GM21526 (cell line): Measurements from ENCODE around the gene ORC3.
"Not testable (repeated sequence)": the region's sequence is repeated elsewhere in the genome, so short reads cannot be mapped to it uniquely, and the experiment has no call there.

ENCODE experiments used
- ATAC-seq: cut with Tn5 transposase; IDR thresholded peaks from one replicate; pipeline ENCODE4 v1.9.1; 2021; ENCODE audit warnings: moderate library complexity; ENCODE audit not compliant: unreplicated experiment, low FRiP score

The ORC3 gene

GRCh38 chr6:87590417-87590880, 514 bp downstream of the ORC3 start:
- ATAC-seq, result no peak

DNA sequence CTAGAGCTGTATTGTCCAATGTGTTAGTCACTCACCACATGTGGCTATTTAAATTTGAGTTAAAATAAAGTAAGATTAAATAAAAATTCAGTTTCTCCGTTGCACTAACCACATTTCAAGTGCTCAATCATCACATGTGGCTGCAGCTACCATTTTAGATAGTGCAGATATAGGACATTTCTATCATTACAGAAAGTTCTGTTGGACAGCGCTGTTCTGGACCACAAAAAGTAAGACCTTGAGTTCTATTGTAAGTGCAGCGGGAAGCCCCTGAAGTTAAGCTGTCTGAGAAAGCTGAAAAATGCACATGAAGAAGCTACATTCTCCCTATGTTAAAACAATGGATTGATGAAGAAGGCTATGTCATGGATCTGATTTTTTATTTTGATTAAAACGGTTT, 1.1 kb downstream of the ORC3 start:
- no peak for ATAC-seq

DNA sequence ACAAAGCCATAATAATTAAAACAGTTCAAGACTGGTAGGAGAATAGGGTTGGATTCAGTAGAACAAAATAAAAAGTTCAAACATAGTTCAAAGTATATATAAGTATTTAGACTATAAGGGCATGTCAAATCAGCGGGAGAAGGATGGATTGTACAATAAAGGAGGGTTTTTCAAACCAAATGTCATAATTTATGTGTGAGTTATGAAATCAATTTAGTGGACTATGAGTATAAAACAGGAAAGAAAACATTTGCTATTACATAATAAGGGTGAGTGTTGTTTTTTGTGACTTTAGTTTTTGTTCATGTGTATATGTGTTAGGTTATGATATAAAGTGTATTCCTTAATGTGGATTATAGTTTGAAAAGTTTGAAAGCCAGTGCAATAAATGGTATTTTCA, 10.6 kb downstream of the ORC3 start:
- no peak for ATAC-seq

- no peak for ATAC-seq
Observed at GRCh38 chr6:87606199-87606598, 16.3 kb downstream of the ORC3 start.

DNA sequence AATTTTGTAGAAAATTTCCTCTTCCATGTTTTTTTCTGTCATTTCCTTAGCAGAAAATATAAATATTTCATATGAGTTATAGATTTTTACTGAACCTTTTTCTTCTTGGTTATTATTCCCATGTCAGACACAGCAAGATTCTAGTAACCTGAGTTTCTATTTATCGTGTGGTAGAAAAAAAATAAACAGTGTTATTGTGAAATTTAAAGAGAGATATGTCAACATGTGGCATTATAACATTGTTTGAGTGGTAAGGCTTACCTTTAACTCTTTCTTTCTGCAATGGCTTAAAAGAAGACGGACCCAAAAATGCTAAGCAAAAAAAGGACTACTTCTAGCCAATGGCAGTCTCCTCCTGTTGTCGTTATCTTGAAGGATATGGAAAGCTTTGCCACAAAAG, 18.9 kb downstream of the ORC3 start:
- ATAC-seq, result no peak

- ATAC-seq, result not testable (repeated sequence)
Observed at GRCh38 chr6:87613018-87613417, 23.1 kb downstream of the ORC3 start.

DNA sequence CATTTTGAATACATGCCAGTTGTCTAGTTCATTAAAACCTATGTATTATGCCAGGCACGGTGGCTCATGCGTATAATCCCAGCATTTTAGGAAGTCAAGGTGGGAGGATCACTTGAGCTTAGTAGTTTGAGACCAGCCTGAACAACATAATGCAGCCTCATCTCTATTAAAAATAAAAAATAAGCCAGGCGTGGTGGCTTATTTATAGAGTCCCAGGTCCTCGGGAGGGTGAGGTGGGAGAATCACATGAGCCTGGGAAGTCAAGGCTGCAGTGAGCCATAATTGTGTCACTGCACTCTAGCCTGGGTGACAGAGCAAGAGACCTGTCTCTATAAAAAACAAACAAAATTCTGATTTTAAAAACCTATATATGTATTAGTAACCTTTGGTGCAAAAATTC, 27.5 kb downstream of the ORC3 start:
- no peak for ATAC-seq

- ATAC-seq, result no peak
Observed at GRCh38 chr6:87618531-87618930, 28.6 kb downstream of the ORC3 start.

DNA sequence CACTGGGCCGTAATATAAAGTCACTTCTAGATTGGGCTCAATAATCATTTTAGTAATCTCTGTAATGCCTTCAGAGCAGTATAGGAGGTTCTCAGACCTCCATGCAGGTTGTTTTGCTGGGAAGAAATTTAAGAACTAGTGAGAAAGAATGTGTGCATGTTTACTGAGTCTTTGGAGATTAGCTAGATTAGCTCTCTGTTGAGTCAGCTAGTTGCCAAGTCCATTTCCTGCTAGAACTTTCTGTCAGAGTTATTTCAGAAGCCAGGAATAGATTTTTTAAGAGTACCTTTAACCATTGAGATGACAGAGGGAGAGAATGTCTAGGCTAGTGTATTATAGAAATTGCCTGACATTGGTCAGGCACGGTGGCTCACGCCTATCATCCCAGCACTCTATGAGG, 33.3 kb downstream of the ORC3 start:
- ATAC-seq, result no peak

GRCh38 chr6:87628424-87628823, 38.5 kb downstream of the ORC3 start:
- peak; percentile 68 for ATAC-seq

- no peak for ATAC-seq
Observed at GRCh38 chr6:87628881-87629280, 38.9 kb downstream of the ORC3 start.

GRCh38 chr6:87630746-87631145, 40.8 kb downstream of the ORC3 start:
- no peak for ATAC-seq

- no peak for ATAC-seq
Observed at GRCh38 chr6:87633851-87634250, 43.9 kb downstream of the ORC3 start.

- no peak for ATAC-seq
Observed at GRCh38 chr6:87636315-87636714, 46.4 kb downstream of the ORC3 start.

DNA sequence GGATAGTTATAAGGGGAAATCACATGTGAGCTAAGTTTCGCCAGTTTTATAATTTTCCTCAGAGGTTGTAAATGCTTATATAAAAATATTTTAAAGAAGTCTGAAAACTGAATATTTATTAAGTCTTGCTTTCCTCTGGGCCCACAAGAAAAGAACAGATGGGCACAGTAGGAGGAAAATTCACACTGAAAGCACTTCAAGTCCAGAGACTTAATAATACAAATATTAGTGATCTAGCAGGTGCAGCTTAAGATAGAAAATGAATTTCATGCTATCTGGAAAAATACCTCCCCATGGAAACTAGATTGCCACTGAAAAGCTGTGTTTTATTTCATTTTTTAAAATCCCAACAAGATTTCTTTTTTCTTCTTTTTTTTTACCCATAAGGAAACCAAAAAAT, 47.2 kb downstream of the ORC3 start:
- no peak for ATAC-seq

DNA sequence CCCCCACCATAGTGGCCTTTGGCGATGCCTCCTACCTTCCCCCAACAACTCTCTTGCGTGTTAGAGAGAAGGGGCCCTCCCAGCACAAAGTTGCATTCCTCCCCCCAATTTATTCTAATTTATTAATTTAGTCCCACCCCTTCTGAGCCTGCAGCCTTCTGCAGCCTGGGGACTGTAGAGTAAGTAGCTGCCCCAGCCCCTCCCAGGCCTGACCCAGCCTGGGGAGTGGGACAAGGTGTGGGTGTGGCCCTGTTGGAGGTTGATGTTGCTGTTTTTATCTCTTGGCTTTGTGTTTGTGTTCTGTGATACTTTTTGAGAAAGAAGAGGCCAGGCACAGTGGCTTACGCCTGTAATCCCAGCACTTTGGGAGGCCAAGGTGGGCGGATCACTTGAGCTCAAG, 49.4 kb downstream of the ORC3 start:
- ATAC-seq, result no peak

GRCh38 chr6:87641065-87641692, 51.2 kb downstream of the ORC3 start:
- ATAC-seq, result no peak

DNA sequence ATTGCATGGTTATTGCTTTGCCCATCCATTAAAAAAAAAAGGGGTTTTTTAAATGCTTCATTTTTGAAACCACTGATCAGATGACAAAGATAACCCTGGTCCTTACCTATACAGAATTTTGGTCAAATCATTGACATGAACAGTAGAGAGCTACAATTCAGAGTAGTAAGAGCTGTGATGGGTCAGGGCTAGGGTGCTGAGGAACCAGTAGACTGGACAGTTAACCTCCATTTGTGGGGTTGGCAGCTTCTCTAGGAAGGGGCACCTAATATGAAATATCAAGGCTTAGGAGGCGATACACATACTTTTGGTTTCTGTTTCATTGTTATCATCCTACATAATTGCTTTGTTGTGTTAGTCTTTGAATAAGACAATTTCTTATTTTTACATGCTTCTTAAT, 55.1 kb downstream of the ORC3 start:
- no peak for ATAC-seq

DNA sequence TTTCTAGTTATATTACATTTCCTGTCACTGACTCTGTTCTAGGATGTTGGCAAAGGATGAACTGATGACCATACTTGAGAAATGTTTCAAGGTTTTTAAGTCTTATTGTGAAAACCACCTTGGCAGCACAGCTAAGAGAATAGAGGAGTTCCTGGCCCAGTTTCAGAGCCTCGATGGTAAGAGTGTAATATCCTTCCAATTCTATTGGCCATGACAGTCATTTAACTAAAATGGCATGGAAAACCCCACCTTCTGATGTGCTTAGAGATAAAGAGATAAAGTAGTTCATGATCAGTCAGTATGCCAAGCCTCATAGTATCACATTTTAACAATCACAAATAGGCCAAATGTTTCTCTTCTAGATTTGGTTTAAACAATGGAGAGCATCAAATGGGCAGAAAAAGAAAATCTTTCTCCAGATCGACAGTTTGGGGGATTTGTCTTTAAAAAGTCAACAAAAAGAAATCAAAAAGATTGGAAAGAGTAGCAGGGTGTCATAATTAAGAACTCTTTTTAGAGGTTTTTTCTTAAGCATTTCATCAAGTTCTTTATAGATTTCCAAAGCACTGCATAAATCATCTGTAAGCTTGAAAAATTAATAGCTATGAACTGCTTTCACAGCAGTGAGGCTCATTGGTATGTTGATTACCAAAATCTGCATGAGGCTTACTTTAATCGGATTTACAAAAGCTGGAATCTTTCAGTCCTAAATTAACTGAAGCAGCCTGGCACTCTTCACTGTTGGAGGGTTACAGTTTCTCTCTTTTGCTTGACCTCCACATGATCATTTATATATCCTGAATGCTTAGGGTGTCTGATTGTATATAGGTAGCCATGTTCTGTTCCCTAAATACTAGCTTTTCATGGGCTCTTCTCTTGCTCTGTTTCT, 63.4 kb downstream of the ORC3 start:
- no peak for ATAC-seq

- no peak for ATAC-seq
Observed at GRCh38 chr6:87654122-87654521, 64.2 kb downstream of the ORC3 start.

- ATAC-seq, result no peak
Observed at GRCh38 chr6:87654875-87655454, 65.0 kb downstream of the ORC3 start.

DNA sequence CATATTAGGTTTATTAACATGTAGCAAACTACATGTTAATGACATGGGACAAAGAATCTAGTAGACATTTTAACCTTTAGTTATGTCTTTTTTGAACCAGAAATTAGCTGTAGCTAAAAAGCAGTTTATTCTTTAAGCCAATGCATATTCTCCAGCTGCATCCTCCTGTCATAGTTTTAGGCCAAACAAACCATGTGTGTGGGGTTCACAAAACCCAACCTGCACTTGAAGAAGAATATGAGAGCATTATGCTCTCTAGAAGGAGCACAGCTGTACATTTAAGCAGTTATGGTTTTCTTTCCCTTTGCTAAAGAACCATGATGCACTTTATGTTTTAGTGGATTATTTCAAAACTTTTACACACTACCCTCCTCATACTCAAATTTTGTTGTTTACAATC, 65.9 kb downstream of the ORC3 start:
- no peak for ATAC-seq
